Endothelial cell of umbilical vein (primary cell): ENCODE measurements around the gene SPRED2. TPM values are rescaled to one million over a fixed set of nuclear protein-coding genes. Genes with fewer than 3 reads are reported as not detected.

Experiments
- BruUV-seq: library from RNA; stranded (reverse); fragments of 400-500 nt; replicated peaks from 2 replicates; lab custom pipeline; 2021; lab: Mats Ljungman, UMichigan
- CTCF ChIA-PET: fragments of 300-600, 350-600 bp; sonication (Branson Sonifier 250); formaldehyde crosslinking; loops from one replicate; lab custom pipeline; 2021; ENCODE audit warnings: antibody characterized with exemption, inconsistent platforms; lab: Charles Lee
- POLR2A ChIA-PET: fragments of 300-600, 350-600 bp; sonication (Branson Sonifier 250); formaldehyde crosslinking; loops from one replicate; lab custom pipeline; 2021; ENCODE audit warnings: antibody characterized with exemption, inconsistent platforms; lab: Charles Lee
- DNase-seq: peaks from one replicate; pipeline ENCODE4 v3.0.0-alpha.2; 2011; ENCODE audit warnings: low read depth, low spot score
- FAIRE-seq: peaks from 2 replicates; lab custom pipeline; 2011; peaks lifted over from hg19 to GRCh38; lab: Jason Lieb, UNC
- H2AFZ ChIP-seq: 2 replicates; pipeline ENCODE4 v1.6.0; 2012; ENCODE audit warnings: low read depth, low read length, control low read depth, inconsistent platforms
- H3K27ac ChIP-seq: 2 replicates; pipeline ENCODE4 v1.5.1; 2011; ENCODE audit warnings: low read depth, mild to moderate bottlenecking, control low read depth, low read length, moderate library complexity; ENCODE audit not compliant: insufficient read depth
- H3K27me3 ChIP-seq, 2 experiments: 2 replicates each; pipeline versions ENCODE4 v1.6.0 to v1.6.1; 2011; ENCODE audit warnings: low read length in 2 of 2, mixed read lengths in 1 of 2; ENCODE audit not compliant: control insufficient read depth in 2 of 2, insufficient read depth in 2 of 2
- H3K36me3 ChIP-seq, 2 experiments: 2 replicates in 1 of 2; 3 replicates in 1 of 2; pipeline ENCODE4 v1.5.1; 2011; ENCODE audit warnings: low read length in 2 of 2, mild to moderate bottlenecking in 1 of 2, moderate library complexity in 1 of 2; ENCODE audit not compliant: control insufficient read depth in 2 of 2, insufficient read depth in 2 of 2; ENCODE audit errors: extremely low read depth in 1 of 2
- H3K4me1 ChIP-seq: 3 replicates; pipeline ENCODE4 v1.5.1; 2011; ENCODE audit warnings: mild to moderate bottlenecking, low read length; ENCODE audit not compliant: control insufficient read depth, insufficient read depth; ENCODE audit errors: extremely low read depth
- H3K4me2 ChIP-seq: 2 replicates; pipeline ENCODE4 v1.6.1; 2011; ENCODE audit warnings: low read length, control low read depth, mixed read lengths; ENCODE audit not compliant: insufficient read depth
- H3K4me3 ChIP-seq, 3 experiments: fragments of 200-600 bp in 1 of 3; sonication (generic), shearing (Covaris generic) in 1 of 3; replicated peaks in 1 of 3; 2 replicates each; pipeline ENCODE4 v1.5.1; 2011 to 2016; ENCODE audit warnings: control low read depth in 3 of 3, low read length in 3 of 3, mild to moderate bottlenecking in 2 of 3, inconsistent platforms in 1 of 3, low read depth in 1 of 3, moderate library complexity in 1 of 3; ENCODE audit not compliant: insufficient read depth in 1 of 3
- H3K79me2 ChIP-seq: 2 replicates; pipeline ENCODE4 v1.6.0; 2012; ENCODE audit warnings: low read length, inconsistent platforms; ENCODE audit not compliant: control insufficient read depth, insufficient read depth
- H3K9ac ChIP-seq: replicated peaks from 2 replicates; pipeline ENCODE3; 2011; ENCODE audit warnings: low read length, control low read depth; ENCODE audit not compliant: insufficient read depth; ENCODE audit errors: extremely low read depth
- H3K9me1 ChIP-seq: replicated peaks from 3 replicates; pipeline ENCODE4 v1.6.0; 2011; ENCODE audit warnings: mild to moderate bottlenecking, low read length; ENCODE audit not compliant: control insufficient read depth, insufficient read depth; ENCODE audit errors: extremely low read depth
- H3K9me3 ChIP-seq: replicated peaks from 2 replicates; pipeline ENCODE4 v1.5.1; 2012; ENCODE audit warnings: low read length, inconsistent platforms; ENCODE audit not compliant: control insufficient read depth, insufficient read depth
- H4K20me1 ChIP-seq: replicated peaks from 2 replicates; pipeline ENCODE3; 2011; ENCODE audit warnings: mild to moderate bottlenecking, low read length; ENCODE audit not compliant: control insufficient read depth, insufficient read depth; ENCODE audit errors: extremely low read depth
- EZH2 ChIP-seq: IDR thresholded peaks from 2 replicates; pipeline ENCODE4 v1.6.1; 2012; ENCODE audit warnings: borderline replicate concordance, low read depth, mild to moderate bottlenecking, moderate library complexity, low read length, inconsistent platforms; ENCODE audit not compliant: severe bottlenecking
- FOS ChIP-seq: IDR thresholded peaks from 2 replicates; pipeline ENCODE4 v1.6.1; 2011; ENCODE audit warnings: mild to moderate bottlenecking, low read length, moderate library complexity, borderline replicate concordance; ENCODE audit not compliant: insufficient read depth
- GATA2 ChIP-seq: IDR thresholded peaks from 2 replicates; pipeline ENCODE4 v1.7.0; 2011; ENCODE audit warnings: low read depth, mild to moderate bottlenecking, moderate library complexity, mixed read lengths, low read length; ENCODE audit not compliant: insufficient read length, insufficient read depth
- JUN ChIP-seq: IDR thresholded peaks from 2 replicates; pipeline ENCODE4 v1.6.1; 2011; ENCODE audit warnings: borderline replicate concordance, low read depth; ENCODE audit not compliant: insufficient read length, insufficient read depth
- MYC ChIP-seq: IDR thresholded peaks from one replicate; pipeline ENCODE4 v1.6.1; 2011; ENCODE audit warnings: mild to moderate bottlenecking, low read depth, low read length
- POLR2A ChIP-seq: IDR thresholded peaks from 2 replicates; pipeline ENCODE4 v1.6.1; 2012; ENCODE audit warnings: low read depth, mild to moderate bottlenecking, control low read depth, low read length
- POLR2AphosphoS5 ChIP-seq: IDR thresholded peaks from 2 replicates; pipeline ENCODE4 v1.6.1; 2012; ENCODE audit warnings: low read depth, mild to moderate bottlenecking, control low read depth, low read length, moderate library complexity; ENCODE audit not compliant: insufficient read depth
- dilution Hi-C: fragments of 300-500 bp; cut with MboI; formaldehyde crosslinking; loops from one replicate; pipeline ENCODE4 v1.15.0; 2019; ENCODE audit warnings: low sequenced_read_pairs; ENCODE audit not compliant: extremely low pct_ligation_motif_present
- intact Hi-C: fragments of 100-400 bp; cut with micrococcal nuclease; formaldehyde crosslinking; loops from one replicate; pipeline ENCODE4 v1.10.0; 2022
- polyA plus RNA-seq, 4 experiments: library from polyadenylated mRNA; depleted of rRNA in 3 of 4; stranded (reverse) in 3 of 4; unstranded in 1 of 4; fragments of >200 nt; gene quantifications; 2 replicates each; pipeline versions ENCODE4 v1.2.1 to v1.2.3, GENCODE V29; 2011 to 2012; ENCODE audit warnings: missing spikeins in 1 of 4
- total RNA-seq: library from RNA; stranded (reverse); gene quantifications from 2 replicates; pipeline ENCODE4 v1.2.3, GENCODE V29; 2021
- TF ChIP-seq, protein P1 (sequence below), 2 donors: IDR thresholded peaks; 1 replicate in 1 of 2; 2 replicates in 1 of 2; pipeline ENCODE4 v1.5.1; 2011; ENCODE audit warnings: low read length in 2 of 2, mild to moderate bottlenecking in 2 of 2, moderate library complexity in 2 of 2, control low read depth in 1 of 2, inconsistent platforms in 1 of 2, low read depth in 1 of 2; ENCODE audit not compliant: insufficient read depth in 1 of 2; ENCODE audit errors: extremely low read depth in 1 of 2
- TF ChIP-seq, protein P2 (sequence below): IDR thresholded peaks from 2 replicates; pipeline ENCODE4 v1.6.1; 2011; ENCODE audit not compliant: insufficient read depth, insufficient read length

SPRED2 gene
- total and polyA plus RNA-seq, 2 donors (not counting 3 experiments of a cell fraction or from before 2014, with no cell fraction given), result 3.6 to 9.6 TPM

DNA sequence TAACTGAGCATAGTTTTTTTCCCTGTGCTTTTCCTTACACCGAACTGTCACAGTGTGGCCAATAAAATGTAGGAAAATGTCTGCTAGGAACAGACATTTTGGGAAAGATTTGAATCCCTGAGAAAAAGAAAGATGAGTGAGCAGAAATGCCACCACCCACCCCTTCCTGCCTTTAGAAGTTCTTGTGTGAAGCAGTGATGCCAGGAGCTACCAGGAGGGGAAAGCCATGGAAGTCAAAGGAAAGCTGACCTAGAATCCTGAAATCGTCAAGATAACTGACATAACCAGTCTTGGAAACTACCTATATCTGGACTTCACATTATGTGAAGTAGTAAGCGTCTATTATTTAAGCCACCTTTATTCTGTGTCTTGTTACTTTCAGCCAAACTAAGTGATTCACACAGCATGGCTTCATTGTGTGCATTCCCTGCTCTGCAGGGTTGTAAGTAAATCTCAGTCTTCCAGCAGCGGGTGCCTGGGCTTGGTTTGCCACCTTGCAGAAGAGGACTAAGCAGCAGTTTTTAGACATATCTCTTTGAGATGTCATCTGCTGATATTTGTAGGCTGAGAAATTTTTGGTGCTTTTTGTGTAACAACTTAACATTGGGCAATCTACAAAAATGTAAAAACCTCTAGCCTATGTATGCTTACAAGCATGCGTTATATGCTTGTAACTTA lies 11.2 kb upstream of the SPRED2 start:
- Histone ChIP-seq H3K27me3 (peaks cover 17 to 24% of the 10 kb centered on the region in 2 experiments), H3K27ac (no peak overlapping the region), H2AFZ (no peak overlapping the region), H3K4me1 (no peaks in the 10 kb centered on the region), H3K36me3 (no peaks in the 10 kb centered on the region), H3K4me2 (no peak overlapping the region), H3K79me2 (no peaks in the 10 kb centered on the region), H3K9ac (no peak overlapping the region), H3K9me3 (no peaks in the 10 kb centered on the region), H3K9me1 (no peaks in the 10 kb centered on the region), H4K20me1 (no peaks in the 10 kb centered on the region), H3K4me3 (no peak overlapping the region)
- POLR2A ChIA-PET, result no interaction called here
- FAIRE-seq (no peak), DNase-seq (no peak)
- dilution Hi-C loops (no loop called here), intact Hi-C loops (no loop called here)
- no peak for TF ChIP-seq EZH2
- BruUV-seq, result no TSS peak
- CTCF ChIA-PET, result no interaction called here

DNA sequence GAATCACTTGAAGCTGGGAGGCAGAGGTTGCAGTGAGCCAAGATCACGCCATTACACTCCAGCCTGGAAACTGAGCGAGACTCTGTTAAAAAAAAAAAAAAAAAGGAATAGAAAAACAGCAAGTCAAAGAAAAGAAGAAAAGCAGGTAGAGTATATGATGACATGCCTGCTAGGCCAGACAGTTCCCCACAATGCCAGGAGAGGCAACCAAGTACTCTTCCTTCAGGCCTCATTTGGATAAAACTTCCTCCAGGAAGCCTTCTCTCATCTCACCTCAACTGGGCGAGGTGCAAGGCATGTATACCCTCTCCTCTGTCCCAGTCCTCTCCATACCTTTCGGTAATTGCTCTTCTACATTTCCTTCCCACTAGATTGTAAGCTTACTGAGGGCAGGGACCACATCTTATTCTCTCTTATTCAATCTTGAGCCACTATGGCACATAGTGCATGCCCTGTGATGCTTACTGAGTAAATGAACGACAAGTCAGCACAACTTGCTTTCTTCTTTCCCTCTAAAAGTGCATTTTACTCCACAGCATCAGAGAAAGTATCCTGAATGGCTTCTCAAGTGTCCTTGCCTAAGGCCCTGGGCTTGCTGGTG lies 10.1 kb upstream of the SPRED2 start:
- FAIRE-seq, result no peak

More for the DNA sequence above, 10.1 kb upstream of the SPRED2 start:
- no peaks in the 10 kb centered on the region for H3K4me1 ChIP-seq
- ChIA-PET CTCF (interaction anchor here (1.2 kb wide), 1 partner anchor 14 kb away, joined by 4 read pairs; no protein-coding TSS in a partner anchor), POLR2A (no interaction called here)
- H3K27ac ChIP-seq, result no peak overlapping the region
- dilution Hi-C loops, result no loop called here
- H3K9me1 ChIP-seq, result no peaks in the 10 kb centered on the region
- no TSS peak for BruUV-seq
- H3K9me3 ChIP-seq, result no peaks in the 10 kb centered on the region
- H4K20me1 ChIP-seq, result no peaks in the 10 kb centered on the region
- no peak overlapping the region for H3K9ac ChIP-seq
- intact Hi-C loops, result no loop called here
- no peaks in the 10 kb centered on the region for H3K79me2 ChIP-seq
- H3K36me3 ChIP-seq, result no peaks in the 10 kb centered on the region
- peaks cover 24 to 28% of the 10 kb centered on the region in 2 experiments for H3K27me3 ChIP-seq
- H3K4me3 ChIP-seq, result no peak overlapping the region
- no peak overlapping the region for H3K4me2 ChIP-seq
- H2AFZ ChIP-seq, result no peak overlapping the region
- TF ChIP-seq POLR2AphosphoS5, result no peak
- TF ChIP-seq, protein P1, sequence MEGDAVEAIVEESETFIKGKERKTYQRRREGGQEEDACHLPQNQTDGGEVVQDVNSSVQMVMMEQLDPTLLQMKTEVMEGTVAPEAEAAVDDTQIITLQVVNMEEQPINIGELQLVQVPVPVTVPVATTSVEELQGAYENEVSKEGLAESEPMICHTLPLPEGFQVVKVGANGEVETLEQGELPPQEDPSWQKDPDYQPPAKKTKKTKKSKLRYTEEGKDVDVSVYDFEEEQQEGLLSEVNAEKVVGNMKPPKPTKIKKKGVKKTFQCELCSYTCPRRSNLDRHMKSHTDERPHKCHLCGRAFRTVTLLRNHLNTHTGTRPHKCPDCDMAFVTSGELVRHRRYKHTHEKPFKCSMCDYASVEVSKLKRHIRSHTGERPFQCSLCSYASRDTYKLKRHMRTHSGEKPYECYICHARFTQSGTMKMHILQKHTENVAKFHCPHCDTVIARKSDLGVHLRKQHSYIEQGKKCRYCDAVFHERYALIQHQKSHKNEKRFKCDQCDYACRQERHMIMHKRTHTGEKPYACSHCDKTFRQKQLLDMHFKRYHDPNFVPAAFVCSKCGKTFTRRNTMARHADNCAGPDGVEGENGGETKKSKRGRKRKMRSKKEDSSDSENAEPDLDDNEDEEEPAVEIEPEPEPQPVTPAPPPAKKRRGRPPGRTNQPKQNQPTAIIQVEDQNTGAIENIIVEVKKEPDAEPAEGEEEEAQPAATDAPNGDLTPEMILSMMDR (IDR thresholded peaks at IDR 0.05; ENCODE audit: extremely low read depth in 1 of 2, insufficient read depth in 1 of 2, low read depth in 1 of 2, low read length in 2 of 2), result no peak
- TF ChIP-seq, protein P2, sequence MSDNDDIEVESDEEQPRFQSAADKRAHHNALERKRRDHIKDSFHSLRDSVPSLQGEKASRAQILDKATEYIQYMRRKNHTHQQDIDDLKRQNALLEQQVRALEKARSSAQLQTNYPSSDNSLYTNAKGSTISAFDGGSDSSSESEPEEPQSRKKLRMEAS, result no peak
- no peak for TF ChIP-seq JUN
- TF ChIP-seq GATA2, result no peak
- no peak for TF ChIP-seq MYC
- no peak for TF ChIP-seq POLR2A
- no peak for TF ChIP-seq FOS
- TF ChIP-seq EZH2, result no peak
- no peak for DNase-seq
